Keratinocyte (primary cell): ENCODE results near the gene LDLRAD4. TPM values are rescaled to one million over a fixed set of nuclear protein-coding genes. Genes with fewer than 3 reads are reported as not detected.

Experiments
- DNase-seq: peaks from one replicate; pipeline ENCODE4 v3.0.0-alpha.2; 2011; ENCODE audit warnings: low read depth, missing footprints, low spot score
- FAIRE-seq: peaks from 2 replicates; lab custom pipeline; 2011; peaks lifted over from hg19 to GRCh38; lab: Jason Lieb, UNC
- H2AFZ ChIP-seq: 2 replicates; pipeline ENCODE4 v1.6.0; 2012; ENCODE audit warnings: low read length, control low read depth, inconsistent platforms; ENCODE audit not compliant: control insufficient read depth
- H3K27ac ChIP-seq: 2 replicates; pipeline ENCODE4 v1.5.1; 2011; ENCODE audit warnings: low read length; ENCODE audit not compliant: control insufficient read depth, insufficient read depth
- H3K27me3 ChIP-seq: 3 replicates; pipeline ENCODE4 v1.6.0; 2011; ENCODE audit warnings: low read length; ENCODE audit not compliant: control insufficient read depth, insufficient read depth; ENCODE audit errors: extremely low read depth
- H3K36me3 ChIP-seq, 2 experiments: 2 replicates in 1 of 2; 3 replicates in 1 of 2; pipeline ENCODE4 v1.5.1; 2011; ENCODE audit warnings: low read length in 2 of 2, mild to moderate bottlenecking in 1 of 2; ENCODE audit not compliant: control insufficient read depth in 2 of 2, insufficient read depth in 2 of 2; ENCODE audit errors: extremely low read depth in 1 of 2
- H3K4me1 ChIP-seq: 3 replicates; pipeline ENCODE4 v1.5.1; 2011; ENCODE audit warnings: low read length; ENCODE audit not compliant: control insufficient read depth, insufficient read depth; ENCODE audit errors: extremely low read depth
- H3K4me2 ChIP-seq: 3 replicates; pipeline ENCODE4 v1.6.0; 2011; ENCODE audit warnings: low read depth, low read length; ENCODE audit not compliant: control insufficient read depth, insufficient read depth; ENCODE audit errors: extremely low read depth
- H3K4me3 ChIP-seq, 3 experiments: fragments of 200-600 bp in 1 of 3; sonication (generic) in 1 of 3; 2 replicates in 2 of 3; 3 replicates in 1 of 3; pipeline ENCODE4 v1.5.1; 2011 to 2016; ENCODE audit warnings: low read length in 3 of 3, mild to moderate bottlenecking in 3 of 3, control low read depth in 2 of 3, inconsistent platforms in 1 of 3, low read depth in 1 of 3, mixed read lengths in 1 of 3, mixed run types in 1 of 3, moderate library complexity in 1 of 3; ENCODE audit not compliant: control insufficient read depth in 2 of 3, insufficient read depth in 2 of 3; ENCODE audit errors: extremely low read depth in 1 of 3
- H3K79me2 ChIP-seq: 2 replicates; pipeline ENCODE4 v1.6.0; 2012; ENCODE audit warnings: low read length; ENCODE audit not compliant: control insufficient read depth, insufficient read depth
- H3K9ac ChIP-seq: 3 replicates; pipeline ENCODE4 v1.6.0; 2011; ENCODE audit warnings: low read length; ENCODE audit not compliant: control insufficient read depth, insufficient read depth; ENCODE audit errors: extremely low read depth
- H3K9me1 ChIP-seq: 3 replicates; pipeline ENCODE4 v1.6.0; 2011; ENCODE audit warnings: low read length; ENCODE audit not compliant: control insufficient read depth, insufficient read depth; ENCODE audit errors: extremely low read depth
- H3K9me3 ChIP-seq: 2 replicates; pipeline ENCODE4 v1.5.1; 2012; ENCODE audit warnings: low read depth, low read length; ENCODE audit not compliant: control insufficient read depth
- H4K20me1 ChIP-seq: 3 replicates; pipeline ENCODE4 v1.6.0; 2011; ENCODE audit warnings: low read length; ENCODE audit not compliant: control insufficient read depth, insufficient read depth; ENCODE audit errors: extremely low read depth
- EZH2 ChIP-seq: IDR thresholded peaks from one replicate; pipeline ENCODE4 v1.6.1; 2012; ENCODE audit warnings: inconsistent platforms, mild to moderate bottlenecking, low read length, moderate library complexity
- dilution Hi-C: fragments of 300-500 bp; cut with MboI; formaldehyde crosslinking; loops from one replicate; pipeline ENCODE4 v1.7.0; 2020; ENCODE audit warnings: low sequenced_read_pairs; ENCODE audit not compliant: extremely low pct_ligation_motif_present
- polyA plus RNA-seq, 5 experiments: library from polyadenylated mRNA; depleted of rRNA in 3 of 5; stranded (reverse) in 3 of 5; stranded (forward) in 1 of 5; unstranded in 1 of 5; fragments of >200 nt; gene quantifications; 1 replicate in 1 of 5; 2 replicates in 3 of 5; 3 replicates in 1 of 5; pipeline versions ENCODE4 v1.2.1 to v1.2.3, GENCODE V29; 2011 to 2012; ENCODE audit warnings: missing spikeins in 2 of 5, low read depth in 1 of 5, low replicate concordance in 1 of 5
- TF ChIP-seq, protein P1 (sequence below), 3 experiments: IDR thresholded peaks in 1 of 3; conservative IDR thresholded peaks in 1 of 3; optimal IDR thresholded peaks in 1 of 3; 2 replicates in 2 of 3; 3 replicates in 1 of 3; pipeline versions ENCODE3 to v1.5.1; 2011; ENCODE audit warnings: low read length in 3 of 3, mild to moderate bottlenecking in 3 of 3, moderate library complexity in 2 of 3, control low read depth in 1 of 3, inconsistent platforms in 1 of 3; ENCODE audit not compliant: insufficient read depth in 2 of 3; ENCODE audit errors: extremely low read depth in 1 of 3

Gene LDLRAD4
- polyA plus RNA-seq, 1 donor (not counting 4 experiments of a cell fraction or from before 2014, with no cell fraction given), result not detected

DNA sequence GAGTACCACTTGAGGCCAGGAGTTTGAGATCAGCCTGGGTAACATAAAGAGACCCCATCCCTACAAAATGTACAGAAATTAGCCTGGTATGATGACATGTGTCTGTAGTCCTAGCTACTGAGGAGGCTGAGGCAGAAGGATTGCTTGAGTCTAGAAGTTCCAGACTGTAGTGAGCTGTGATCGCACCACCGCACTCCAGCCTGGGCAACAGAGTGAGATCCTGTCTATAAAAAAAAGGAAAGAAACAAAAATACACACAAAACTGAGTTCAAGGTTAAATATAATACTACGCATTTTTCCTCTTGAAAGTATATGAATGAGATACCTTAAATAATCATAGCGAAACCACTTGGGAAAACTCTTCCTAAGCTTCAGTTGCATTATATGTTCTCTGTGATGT is 94.0 kb downstream of the LDLRAD4 start:
- H3K9ac ChIP-seq, result no peak overlapping the region
- no peak overlapping the region for H2AFZ ChIP-seq
- FAIRE-seq (no peak), DNase-seq (no peak)
- H3K4me1 ChIP-seq, result no peaks in the 10 kb centered on the region
- H3K27ac ChIP-seq, result no peak overlapping the region
- peaks cover 3% of the 10 kb centered on the region for H3K9me3 ChIP-seq
- no peaks in the 10 kb centered on the region for H3K27me3 ChIP-seq
- no peaks in the 10 kb centered on the region for H4K20me1 ChIP-seq
- H3K36me3 ChIP-seq, result no peaks in the 10 kb centered on the region
- TF ChIP-seq EZH2, result no peak
- TF ChIP-seq, protein P1, sequence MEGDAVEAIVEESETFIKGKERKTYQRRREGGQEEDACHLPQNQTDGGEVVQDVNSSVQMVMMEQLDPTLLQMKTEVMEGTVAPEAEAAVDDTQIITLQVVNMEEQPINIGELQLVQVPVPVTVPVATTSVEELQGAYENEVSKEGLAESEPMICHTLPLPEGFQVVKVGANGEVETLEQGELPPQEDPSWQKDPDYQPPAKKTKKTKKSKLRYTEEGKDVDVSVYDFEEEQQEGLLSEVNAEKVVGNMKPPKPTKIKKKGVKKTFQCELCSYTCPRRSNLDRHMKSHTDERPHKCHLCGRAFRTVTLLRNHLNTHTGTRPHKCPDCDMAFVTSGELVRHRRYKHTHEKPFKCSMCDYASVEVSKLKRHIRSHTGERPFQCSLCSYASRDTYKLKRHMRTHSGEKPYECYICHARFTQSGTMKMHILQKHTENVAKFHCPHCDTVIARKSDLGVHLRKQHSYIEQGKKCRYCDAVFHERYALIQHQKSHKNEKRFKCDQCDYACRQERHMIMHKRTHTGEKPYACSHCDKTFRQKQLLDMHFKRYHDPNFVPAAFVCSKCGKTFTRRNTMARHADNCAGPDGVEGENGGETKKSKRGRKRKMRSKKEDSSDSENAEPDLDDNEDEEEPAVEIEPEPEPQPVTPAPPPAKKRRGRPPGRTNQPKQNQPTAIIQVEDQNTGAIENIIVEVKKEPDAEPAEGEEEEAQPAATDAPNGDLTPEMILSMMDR (optimal IDR thresholded peaks at IDR 0.05 in 1 of 3, IDR thresholded peaks at IDR 0.05 in 1 of 3, conservative IDR thresholded peaks at IDR 0.05 in 1 of 3; ENCODE audit: extremely low read depth in 1 of 3, insufficient read depth in 2 of 3, low read length in 3 of 3), result no peak
- no peak overlapping the region for H3K4me3 ChIP-seq
- no peaks in the 10 kb centered on the region for H3K79me2 ChIP-seq
- dilution Hi-C loops, result no loop called here
- H3K9me1 ChIP-seq, result no peaks in the 10 kb centered on the region
- no peak overlapping the region for H3K4me2 ChIP-seq

DNA sequence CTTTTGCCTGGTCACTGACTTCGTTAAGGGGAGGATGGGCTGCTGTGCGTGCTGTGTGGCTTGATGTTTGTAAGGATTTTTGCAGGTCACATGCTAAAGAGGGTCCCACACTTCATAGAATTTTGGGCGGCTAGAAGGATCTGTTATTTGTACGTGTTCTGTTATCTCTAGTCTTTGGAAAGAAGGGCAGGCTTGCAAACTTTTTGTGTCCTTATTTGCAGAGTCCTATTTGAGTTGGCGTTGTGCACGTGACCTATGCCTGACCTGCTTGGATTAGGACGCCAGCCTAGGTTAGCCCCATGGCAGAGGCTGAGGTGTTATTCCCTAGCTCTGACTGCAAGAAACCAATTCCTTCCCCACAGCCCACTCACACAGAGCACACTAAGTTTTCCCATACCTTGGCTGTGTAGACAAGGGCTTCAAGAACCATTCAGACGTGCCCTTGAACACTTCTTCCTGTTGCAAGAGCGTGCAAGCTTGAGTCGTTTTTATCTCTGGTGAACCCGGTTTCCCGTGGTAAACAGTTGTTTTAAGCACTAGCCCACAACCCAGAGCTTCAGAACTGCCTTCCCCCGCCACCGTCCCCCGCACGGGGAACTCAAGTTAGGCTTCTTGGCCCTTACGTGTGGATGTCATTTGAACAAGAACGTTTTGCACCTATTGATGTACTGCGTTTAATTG is 94.6 kb downstream of the LDLRAD4 start:
- TF ChIP-seq, protein P1 (optimal IDR thresholded peaks at IDR 0.05 in 1 of 3, IDR thresholded peaks at IDR 0.05 in 1 of 3, conservative IDR thresholded peaks at IDR 0.05 in 1 of 3; ENCODE audit: extremely low read depth in 1 of 3, insufficient read depth in 2 of 3, low read length in 3 of 3), result no peak
- TF ChIP-seq EZH2, result no peak
- no peak for FAIRE-seq
- no peaks in the 10 kb centered on the region for H3K27me3 ChIP-seq
- no peaks in the 10 kb centered on the region for H3K4me1 ChIP-seq
- no peaks in the 10 kb centered on the region for H3K36me3 ChIP-seq
- H3K9me3 ChIP-seq, result peaks cover 3% of the 10 kb centered on the region
- dilution Hi-C loops, result no loop called here
- no peak overlapping the region for H3K4me3 ChIP-seq
- DNase-seq, result no peak
- H2AFZ ChIP-seq, result no peak overlapping the region
- H3K4me2 ChIP-seq, result no peak overlapping the region
- no peaks in the 10 kb centered on the region for H3K79me2 ChIP-seq
- no peaks in the 10 kb centered on the region for H4K20me1 ChIP-seq
- H3K9me1 ChIP-seq, result no peaks in the 10 kb centered on the region
- no peak overlapping the region for H3K27ac ChIP-seq
- no peak overlapping the region for H3K9ac ChIP-seq
